ENCODE measurements around the gene AKAP1.

DNA sequence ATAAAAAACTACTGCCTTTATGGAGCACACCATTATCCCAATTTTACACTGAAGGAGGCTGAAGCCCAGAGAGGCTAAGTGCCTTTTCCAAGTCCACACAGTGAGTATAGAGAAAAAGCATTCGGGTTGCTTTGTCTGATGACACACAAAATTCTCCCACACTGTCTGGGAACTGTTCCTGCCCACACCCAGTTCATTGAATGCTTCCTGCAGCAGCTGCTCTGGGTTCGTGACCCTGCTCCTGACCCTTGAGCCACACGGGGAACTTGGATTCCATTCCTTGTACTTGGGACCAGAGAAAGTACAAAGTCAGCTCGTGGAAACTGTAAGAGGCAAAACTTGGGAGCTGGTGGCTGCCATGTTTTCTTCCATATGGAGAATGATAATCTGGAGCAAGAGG is 57.9 kb downstream of the AKAP1 start:
- TF ChIP-seq, protein P1, sequence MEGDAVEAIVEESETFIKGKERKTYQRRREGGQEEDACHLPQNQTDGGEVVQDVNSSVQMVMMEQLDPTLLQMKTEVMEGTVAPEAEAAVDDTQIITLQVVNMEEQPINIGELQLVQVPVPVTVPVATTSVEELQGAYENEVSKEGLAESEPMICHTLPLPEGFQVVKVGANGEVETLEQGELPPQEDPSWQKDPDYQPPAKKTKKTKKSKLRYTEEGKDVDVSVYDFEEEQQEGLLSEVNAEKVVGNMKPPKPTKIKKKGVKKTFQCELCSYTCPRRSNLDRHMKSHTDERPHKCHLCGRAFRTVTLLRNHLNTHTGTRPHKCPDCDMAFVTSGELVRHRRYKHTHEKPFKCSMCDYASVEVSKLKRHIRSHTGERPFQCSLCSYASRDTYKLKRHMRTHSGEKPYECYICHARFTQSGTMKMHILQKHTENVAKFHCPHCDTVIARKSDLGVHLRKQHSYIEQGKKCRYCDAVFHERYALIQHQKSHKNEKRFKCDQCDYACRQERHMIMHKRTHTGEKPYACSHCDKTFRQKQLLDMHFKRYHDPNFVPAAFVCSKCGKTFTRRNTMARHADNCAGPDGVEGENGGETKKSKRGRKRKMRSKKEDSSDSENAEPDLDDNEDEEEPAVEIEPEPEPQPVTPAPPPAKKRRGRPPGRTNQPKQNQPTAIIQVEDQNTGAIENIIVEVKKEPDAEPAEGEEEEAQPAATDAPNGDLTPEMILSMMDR (IDR thresholded peaks at IDR 0.05): no peak
- no peak for TF ChIP-seq POLR2A (IDR thresholded peaks at IDR 0.05; ENCODE audit: low read depth)
- no peak for TF ChIP-seq POLR2AphosphoS5 (IDR thresholded peaks at IDR 0.05)

Measured in esophagus muscularis mucosa (tissue), 3 donors.